Hepatocyte (in vitro differentiated cells): Measurements from ENCODE around the gene CMTM3. TPM values are rescaled to one million over a fixed set of nuclear protein-coding genes. Genes with fewer than 3 reads are reported as not detected.
A peak's percentile ranks its signal among the peaks of the same experiment; 100 is the strongest.

Experiments used
- DNase-seq: peaks from one replicate; pipeline ENCODE4 v3.0.0-alpha.2; 2016; ENCODE audit warnings: low spot score
- H2AFZ ChIP-seq: fragments of 200-600 bp; sonication (generic); 2 replicates; pipeline ENCODE4 v1.6.0; 2016; ENCODE audit warnings: antibody characterized with exemption, mild to moderate bottlenecking
- H3K27ac ChIP-seq: fragments of 200-600 bp; sonication (generic); 2 replicates; pipeline ENCODE4 v1.5.1; 2016; ENCODE audit warnings: mild to moderate bottlenecking
- H3K27me3 ChIP-seq: fragments of 200-600 bp; sonication (generic); 2 replicates; pipeline ENCODE4 v1.6.1; 2016
- H3K36me3 ChIP-seq: fragments of 200-600 bp; sonication (generic); replicated peaks from 2 replicates; pipeline ENCODE4 v1.5.1; 2016; ENCODE audit warnings: low read depth; ENCODE audit not compliant: insufficient read depth
- H3K4me1 ChIP-seq: fragments of 200-600 bp; sonication (generic); 2 replicates; pipeline ENCODE4 v1.5.1; 2016; ENCODE audit warnings: mild to moderate bottlenecking, moderate library complexity; ENCODE audit not compliant: insufficient read depth
- H3K4me2 ChIP-seq: fragments of 200-600 bp; sonication (generic); 2 replicates; pipeline ENCODE4 v1.6.0; 2016
- H3K4me3 ChIP-seq: fragments of 200-600 bp; sonication (generic); 2 replicates; pipeline ENCODE4 v1.5.1; 2016; ENCODE audit warnings: mild to moderate bottlenecking
- H3K79me2 ChIP-seq: fragments of 200-600 bp; sonication (generic); 2 replicates; pipeline ENCODE4 v1.6.0; 2017; ENCODE audit warnings: mild to moderate bottlenecking
- H3K9me2 ChIP-seq: fragments of 200-600 bp; sonication (generic); replicated peaks from 2 replicates; pipeline ENCODE4 v1.6.0; 2017; ENCODE audit warnings: mild to moderate bottlenecking; ENCODE audit not compliant: insufficient read depth
- H3K9me3 ChIP-seq: fragments of 200-600 bp; sonication (generic); 2 replicates; pipeline ENCODE4 v1.5.1; 2016; ENCODE audit warnings: low read depth, mild to moderate bottlenecking
- H4K20me1 ChIP-seq: fragments of 200-600 bp; sonication (generic); 2 replicates; pipeline ENCODE4 v1.6.0; 2016; ENCODE audit warnings: mild to moderate bottlenecking; ENCODE audit not compliant: insufficient read depth, poor library complexity, severe bottlenecking
- CTCF ChIP-seq: fragments of 200-600 bp; sonication (generic); IDR thresholded peaks from 2 replicates; pipeline ENCODE4 v1.5.1; 2016; ENCODE audit warnings: antibody characterized with exemption, mild to moderate bottlenecking; ENCODE audit not compliant: poor library complexity
- EZH2 ChIP-seq: fragments of 200-600 bp; sonication (generic); IDR thresholded peaks from 2 replicates; pipeline ENCODE4 v1.6.1; 2016; ENCODE audit warnings: antibody characterized with exemption, mild to moderate bottlenecking, borderline replicate concordance
- EZH2phosphoT487 ChIP-seq: fragments of 200-600 bp; sonication (generic); IDR thresholded peaks from one replicate; pipeline ENCODE4 v1.6.1; 2018; ENCODE audit warnings: antibody characterized with exemption, mild to moderate bottlenecking, low read depth, moderate library complexity; ENCODE audit not compliant: unreplicated experiment, severe bottlenecking
- WGBS: methylation state at CpG from one replicate; pipeline ENCODE4 v1.1.6; 2016; ENCODE audit warnings: low lambda C conversion rate; ENCODE audit errors: missing lambda C conversion rate; 5-methylcytosine and 5-hydroxymethylcytosine counted together
- polyA plus RNA-seq: library from polyadenylated mRNA; unstranded; fragments of >200 nt; fragmentation: Nextera tagmentation; extraction: Ambion mirVana; gene quantifications from 2 replicates; pipeline ENCODE4 v1.2.1, GENCODE V29; 2016
- total RNA-seq: library from RNA; depleted of rRNA; stranded (reverse); fragments of >200 nt; gene quantifications from 2 replicates; pipeline ENCODE4 v1.2.3, GENCODE V29; 2014

The CMTM3 gene
- total and polyA plus RNA-seq, 2 experiments from 2014 or later, result 32.5 to 55.1 TPM

DNA sequence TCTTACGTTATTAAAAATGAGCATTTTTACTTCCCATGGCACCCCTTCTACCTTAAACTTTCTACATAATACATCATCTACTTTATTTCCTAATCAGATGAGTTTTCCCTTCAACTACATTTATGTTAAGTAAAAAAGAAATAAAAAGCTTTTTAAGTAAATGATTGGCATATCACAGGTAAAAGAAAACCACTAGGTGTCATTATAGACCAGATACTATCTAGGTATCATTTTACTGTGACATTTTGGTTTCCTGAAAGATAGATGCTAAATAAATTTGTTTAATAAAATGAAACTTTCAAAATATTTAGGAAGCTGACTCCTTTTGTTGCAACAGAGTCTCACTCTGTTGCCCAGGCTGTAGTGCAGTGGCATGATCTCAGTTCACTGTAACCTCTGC, 42.1 kb upstream of the CMTM3 start:
- Histone ChIP-seq H3K4me3 (no peak overlapping the region), H3K79me2 (no peaks in the 10 kb centered on the region), H3K9me2 (no peaks in the 10 kb centered on the region), H4K20me1 (no peaks in the 10 kb centered on the region), H3K27ac (no peak overlapping the region), H3K4me2 (no peak overlapping the region), H3K36me3 (no peaks in the 10 kb centered on the region), H3K27me3 (no peaks in the 10 kb centered on the region), H2AFZ (no peak overlapping the region), H3K4me1 (no peaks in the 10 kb centered on the region), H3K9me3 (no peaks in the 10 kb centered on the region)
- 92% methylated on average over 1 of the region's 1 CpG for WGBS
- TF ChIP-seq CTCF (peak; percentile 29), EZH2phosphoT487 (no peak)
- no peak for DNase-seq

DNA sequence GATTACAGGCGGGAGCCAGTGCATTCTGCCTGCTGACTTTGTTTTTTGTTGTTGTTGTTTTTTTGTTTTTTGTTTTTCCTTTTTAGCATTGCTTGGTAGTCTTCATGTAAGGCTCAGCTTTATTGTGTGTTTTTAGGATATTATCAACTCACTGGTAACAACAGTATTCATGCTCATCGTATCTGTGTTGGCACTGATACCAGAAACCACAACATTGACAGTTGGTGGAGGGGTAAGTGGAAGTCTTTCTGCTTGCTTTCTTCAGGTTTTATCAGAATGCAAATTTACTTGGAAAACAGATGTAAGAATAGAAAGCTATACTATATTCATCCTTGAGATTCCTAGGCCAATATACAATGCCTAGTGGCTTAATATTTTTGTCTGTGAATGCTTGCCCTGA, 41.5 kb upstream of the CMTM3 start:
- WGBS, result 93% methylated on average over 2 of the region's 2 CpGs
- no peak for DNase-seq
- H3K4me2 ChIP-seq, result no peak overlapping the region
- no peaks in the 10 kb centered on the region for H3K9me3 ChIP-seq
- H2AFZ ChIP-seq, result no peak overlapping the region
- no peaks in the 10 kb centered on the region for H4K20me1 ChIP-seq
- no peaks in the 10 kb centered on the region for H3K4me1 ChIP-seq
- no peak overlapping the region for H3K27ac ChIP-seq
- H3K79me2 ChIP-seq, result no peaks in the 10 kb centered on the region
- H3K36me3 ChIP-seq, result no peaks in the 10 kb centered on the region
- H3K4me3 ChIP-seq, result no peak overlapping the region
- no peaks in the 10 kb centered on the region for H3K27me3 ChIP-seq
- no peaks in the 10 kb centered on the region for H3K9me2 ChIP-seq
- TF ChIP-seq EZH2 (no peak), CTCF (no peak), EZH2phosphoT487 (no peak)

- Histone ChIP-seq H3K36me3 (no peaks in the 10 kb centered on the region), H3K4me1 (no peaks in the 10 kb centered on the region), H3K27me3 (no peaks in the 10 kb centered on the region), H3K4me3 (no peak overlapping the region), H3K9me3 (no peaks in the 10 kb centered on the region), H3K9me2 (no peaks in the 10 kb centered on the region), H4K20me1 (no peaks in the 10 kb centered on the region), H3K79me2 (no peaks in the 10 kb centered on the region), H2AFZ (no peak overlapping the region), H3K27ac (no peak overlapping the region), H3K4me2 (no peak overlapping the region)
- no peak for DNase-seq
- TF ChIP-seq EZH2 (no peak), CTCF (no peak), EZH2phosphoT487 (no peak)
- 96% methylated on average over 2 of the region's 2 CpGs for WGBS
Measured at GRCh38 chr16:66563574-66564334, 40.8 kb upstream of the CMTM3 start.
